Suprapubic skin (tissue), 4 donors: ENCODE data around the gene ITLN2.

Source experiments
- EP300 ChIP-seq: sonication (generic); formaldehyde crosslinking; IDR thresholded peaks from one replicate; pipeline ENCODE4 v1.6.1; 2017; ENCODE audit warnings: antibody characterized with exemption
- POLR2A ChIP-seq, 2 donors: fragments of 450-650 bp; IDR thresholded peaks; one replicate each; pipeline ENCODE4 v1.6.1; 2017; ENCODE audit warnings: antibody characterized with exemption in 2 of 2, mild to moderate bottlenecking in 2 of 2, moderate library complexity in 2 of 2
- POLR2AphosphoS5 ChIP-seq, 3 donors: sonication (generic); formaldehyde crosslinking; IDR thresholded peaks; one replicate each; pipeline ENCODE4 v1.6.1; 2017; ENCODE audit warnings: antibody characterized with exemption in 3 of 3
- TF ChIP-seq, protein P1 (sequence below), 2 donors: fragments of 200-600 bp in 1 of 2; fragments of 450-650 bp in 1 of 2; sonication (generic) in 1 of 2; IDR thresholded peaks; one replicate each; pipeline ENCODE4 v1.5.1; 2016 to 2019; ENCODE audit warnings: antibody characterized with exemption in 2 of 2, mild to moderate bottlenecking in 1 of 2, moderate library complexity in 1 of 2

DNA sequence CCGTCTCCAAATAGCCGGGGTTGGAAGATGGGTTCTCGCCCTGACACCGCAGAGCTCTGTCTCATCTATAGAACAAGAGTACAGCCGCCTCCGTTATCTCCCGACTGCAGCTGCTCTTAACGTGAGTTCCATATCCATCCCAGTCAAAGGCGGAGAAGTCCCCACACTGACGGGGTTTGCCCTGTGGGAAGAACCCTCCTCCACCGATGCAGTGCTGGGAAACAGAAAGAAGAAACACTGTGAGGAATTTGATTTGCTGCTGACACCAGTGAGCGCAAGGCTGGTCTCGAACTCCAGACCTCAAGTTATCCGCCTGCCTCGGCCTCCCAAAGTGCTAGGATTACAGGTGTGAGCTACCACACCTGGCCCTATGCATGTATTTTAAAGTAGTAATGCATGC lies 9.5 kb downstream of the ITLN2 start:
- TF ChIP-seq, protein P1, sequence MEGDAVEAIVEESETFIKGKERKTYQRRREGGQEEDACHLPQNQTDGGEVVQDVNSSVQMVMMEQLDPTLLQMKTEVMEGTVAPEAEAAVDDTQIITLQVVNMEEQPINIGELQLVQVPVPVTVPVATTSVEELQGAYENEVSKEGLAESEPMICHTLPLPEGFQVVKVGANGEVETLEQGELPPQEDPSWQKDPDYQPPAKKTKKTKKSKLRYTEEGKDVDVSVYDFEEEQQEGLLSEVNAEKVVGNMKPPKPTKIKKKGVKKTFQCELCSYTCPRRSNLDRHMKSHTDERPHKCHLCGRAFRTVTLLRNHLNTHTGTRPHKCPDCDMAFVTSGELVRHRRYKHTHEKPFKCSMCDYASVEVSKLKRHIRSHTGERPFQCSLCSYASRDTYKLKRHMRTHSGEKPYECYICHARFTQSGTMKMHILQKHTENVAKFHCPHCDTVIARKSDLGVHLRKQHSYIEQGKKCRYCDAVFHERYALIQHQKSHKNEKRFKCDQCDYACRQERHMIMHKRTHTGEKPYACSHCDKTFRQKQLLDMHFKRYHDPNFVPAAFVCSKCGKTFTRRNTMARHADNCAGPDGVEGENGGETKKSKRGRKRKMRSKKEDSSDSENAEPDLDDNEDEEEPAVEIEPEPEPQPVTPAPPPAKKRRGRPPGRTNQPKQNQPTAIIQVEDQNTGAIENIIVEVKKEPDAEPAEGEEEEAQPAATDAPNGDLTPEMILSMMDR (IDR thresholded peaks at IDR 0.05): no peak
- TF ChIP-seq EP300 (no peak), POLR2A (IDR thresholded peaks at IDR 0.05) (no peak), POLR2AphosphoS5 (IDR thresholded peaks at IDR 0.05) (no peak)
